ENCODE data around the gene MAPT.
"Not testable (repeated sequence)": the region's sequence is repeated elsewhere in the genome, so short reads cannot be mapped to it uniquely, and the experiment has no call there.

MAPT gene

DNA sequence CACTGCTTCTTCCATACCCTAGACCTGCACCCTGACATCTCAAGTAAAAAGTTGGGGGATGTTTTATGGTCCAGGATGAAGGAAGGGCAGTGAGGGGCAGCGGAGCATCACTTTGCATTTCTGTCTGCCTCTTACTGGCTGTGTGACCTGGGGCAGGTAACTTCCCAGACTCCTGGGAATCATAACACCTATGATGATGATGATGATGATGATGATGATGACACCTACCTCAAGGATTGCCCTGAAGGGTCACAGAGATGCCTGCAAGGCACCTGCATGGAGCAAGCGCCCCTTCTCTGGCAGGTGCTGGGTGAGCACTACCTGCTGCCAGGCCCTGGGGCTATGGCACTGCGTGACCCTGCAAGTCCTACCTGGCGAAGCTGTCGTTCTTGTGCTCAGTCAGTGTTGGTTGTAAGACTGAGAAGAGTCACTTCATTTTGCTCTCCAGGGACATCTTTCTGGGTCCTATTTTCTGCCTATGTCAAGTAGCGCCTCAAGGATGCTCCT is 58.5 kb downstream of the MAPT start:
- DNase-seq (ENCODE audit: low read depth in 2 of 2), result no peak

DNA sequence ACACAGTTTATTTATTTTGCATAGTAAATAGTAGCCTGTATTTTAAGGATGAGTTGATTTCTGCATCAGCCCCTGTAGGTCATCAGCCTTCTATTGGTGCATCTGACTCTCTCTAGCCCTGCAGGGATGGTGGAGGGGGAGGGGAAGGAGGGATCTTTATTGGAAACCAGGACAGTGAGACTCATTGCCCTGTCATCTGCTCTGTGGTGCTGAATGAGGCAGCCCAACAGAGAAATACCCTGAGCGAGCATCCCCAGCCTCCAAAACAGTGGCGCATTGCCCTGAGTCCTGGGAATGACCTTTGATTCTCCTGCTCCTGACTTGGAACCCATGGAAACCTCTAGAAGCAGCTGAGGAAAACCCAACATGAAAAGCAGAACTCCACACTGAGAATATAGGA is 59.2 kb downstream of the MAPT start:
- no peak for DNase-seq (ENCODE audit: low read depth in 2 of 2)

DNA sequence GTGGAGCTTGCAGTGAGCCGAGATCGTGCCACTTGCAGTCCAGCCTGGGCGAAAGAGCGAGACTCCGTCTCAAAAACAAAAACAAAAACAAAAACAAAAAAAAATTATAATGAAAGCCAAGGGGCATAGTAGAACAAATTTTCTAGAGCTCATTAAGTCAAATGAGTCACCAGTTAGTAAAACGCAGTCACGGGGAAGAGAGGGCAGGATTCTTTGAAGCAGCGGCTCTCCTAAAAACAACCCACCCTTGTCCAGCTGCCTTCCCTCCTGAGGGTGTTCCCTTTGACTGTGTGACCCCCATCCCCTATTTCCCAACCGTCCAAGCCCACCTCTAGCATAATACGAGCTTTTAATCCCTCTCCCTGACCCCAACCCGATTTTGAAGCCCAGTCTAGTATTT is 60.6 kb downstream of the MAPT start:
- no peak for DNase-seq (ENCODE audit: low read depth in 2 of 2)

DNA sequence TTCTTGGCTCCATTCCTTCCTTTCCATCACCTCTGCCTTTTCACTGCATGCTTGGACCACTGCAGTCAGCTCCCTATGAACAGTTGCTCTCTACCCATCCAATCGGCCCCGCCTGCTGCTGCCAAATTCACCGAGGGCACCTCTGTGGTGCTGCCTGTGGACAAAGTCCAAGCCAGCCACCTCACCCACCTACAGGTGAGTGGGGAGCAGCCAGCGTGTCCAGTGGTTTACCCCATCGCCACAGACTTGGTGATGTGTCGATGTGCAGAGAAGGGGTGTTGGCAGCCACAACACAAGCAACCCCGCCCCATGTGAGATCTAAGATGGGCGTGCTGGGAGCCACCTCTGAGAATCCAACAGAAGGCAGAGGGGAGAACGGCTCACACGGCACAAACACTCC is 61.0 kb downstream of the MAPT start:
- no peak for DNase-seq (ENCODE audit: low read depth in 2 of 2)

DNA sequence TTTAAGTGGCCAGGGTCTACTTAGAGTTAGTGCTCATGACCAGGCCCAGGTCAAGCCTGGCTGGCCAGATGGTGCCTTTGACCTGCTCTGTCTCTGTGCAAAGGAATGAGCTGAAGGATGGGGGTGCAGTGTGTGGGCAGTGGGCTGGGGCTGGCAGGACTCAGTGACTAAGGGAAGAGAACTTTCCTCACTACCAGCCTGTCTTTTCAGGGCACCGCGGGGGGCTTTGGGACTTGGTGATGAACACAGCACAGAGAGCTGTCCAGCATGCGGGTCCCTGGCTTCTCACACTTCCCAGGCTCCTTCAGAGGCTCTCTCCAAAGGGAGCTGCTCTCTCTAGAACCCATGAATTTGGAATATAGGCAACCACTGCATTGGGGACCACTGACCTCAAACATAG is 61.7 kb downstream of the MAPT start:
- DNase-seq (ENCODE audit: low read depth in 2 of 2), result no peak

DNA sequence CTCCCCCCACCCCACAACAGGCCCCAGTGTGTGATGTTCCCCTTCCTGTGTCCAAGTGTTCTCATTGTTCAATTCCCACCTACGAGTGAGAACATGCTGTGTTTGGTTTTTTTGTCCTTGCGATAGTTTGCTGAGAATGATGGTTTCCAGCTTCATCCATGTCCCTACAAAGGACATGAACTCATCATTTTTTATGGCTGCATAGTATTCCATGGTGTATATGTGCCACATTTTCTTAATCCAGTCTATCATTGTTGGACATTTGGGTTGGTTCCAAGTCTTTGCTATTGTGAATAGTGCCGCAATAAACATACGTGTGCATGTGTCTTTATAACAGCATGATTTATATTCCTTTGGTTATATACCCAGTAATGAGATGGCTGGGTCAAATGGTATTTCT is 62.4 kb downstream of the MAPT start:
- not testable (repeated sequence) for DNase-seq (ENCODE audit: low read depth in 2 of 2)

DNA sequence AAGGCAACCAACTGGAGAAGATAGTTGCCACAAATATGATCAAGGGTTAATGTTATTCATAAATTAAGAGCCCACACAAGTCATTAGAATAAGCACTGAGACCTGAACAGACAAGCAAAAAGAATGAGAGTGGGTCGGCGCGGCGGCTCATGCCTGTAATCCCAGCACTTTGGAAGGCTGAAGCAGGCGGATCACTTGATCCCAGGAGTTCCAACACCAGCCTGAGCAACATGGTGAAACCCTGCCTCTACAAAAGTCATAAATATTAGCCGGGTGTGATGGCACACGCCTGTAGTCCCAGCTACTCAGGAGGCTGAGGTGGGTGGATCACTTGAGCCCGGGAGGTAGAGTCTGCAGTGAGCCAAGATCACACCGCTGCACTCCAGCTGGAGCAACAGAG is 64.0 kb downstream of the MAPT start:
- no peak for DNase-seq (ENCODE audit: low read depth in 2 of 2)

DNA sequence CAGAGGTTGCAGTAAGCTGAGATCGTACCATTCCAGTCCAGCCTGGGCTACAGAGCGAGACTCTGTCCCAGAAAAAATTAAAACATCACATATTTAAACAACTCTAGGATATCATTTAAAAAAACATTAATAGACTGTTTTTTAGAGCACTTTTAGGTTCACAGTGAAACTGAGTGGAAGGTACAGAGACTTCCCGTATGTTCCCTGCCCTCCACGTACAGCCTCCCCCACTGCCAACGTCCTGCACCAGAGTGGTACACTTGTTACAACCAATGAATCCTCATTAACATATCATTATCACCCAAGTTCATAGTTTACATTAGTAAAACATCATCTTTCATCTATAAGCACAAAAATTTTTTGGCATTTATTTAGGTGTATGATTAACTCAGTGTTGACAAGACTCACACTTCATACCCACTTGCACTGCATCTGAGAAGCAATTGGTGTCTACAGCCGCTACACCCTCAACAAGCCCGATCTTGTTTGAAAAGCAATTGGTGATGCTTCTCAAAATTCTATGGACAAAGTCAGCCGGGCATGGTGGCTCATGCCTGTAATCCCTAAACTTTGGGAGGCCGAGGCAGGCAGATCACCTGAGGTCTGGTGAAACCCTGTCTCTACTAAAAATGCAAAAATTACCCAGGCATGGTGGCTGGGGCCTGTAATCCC is 64.8 kb downstream of the MAPT start:
- no peak for DNase-seq (ENCODE audit: low read depth in 2 of 2)

DNA sequence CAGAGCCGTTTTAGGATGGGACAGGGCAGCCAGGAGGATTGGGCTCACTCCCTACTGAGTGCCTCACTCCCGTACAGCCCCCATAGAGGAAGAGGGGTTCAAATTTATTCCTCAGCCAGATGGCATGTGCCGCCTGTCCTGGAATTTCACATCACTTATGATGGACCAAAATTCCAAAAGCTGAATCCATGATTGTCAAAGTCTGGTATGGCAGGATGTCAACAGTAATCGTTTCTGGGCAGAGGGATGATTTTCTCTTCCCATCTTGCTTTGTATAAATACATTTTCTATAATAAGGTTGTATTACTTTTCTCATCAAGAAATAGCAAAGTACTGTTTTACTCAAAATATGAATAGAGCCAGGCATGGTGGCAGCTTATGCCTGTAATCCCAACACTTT is 66.0 kb downstream of the MAPT start:
- no peak for DNase-seq (ENCODE audit: low read depth in 2 of 2)

DNA sequence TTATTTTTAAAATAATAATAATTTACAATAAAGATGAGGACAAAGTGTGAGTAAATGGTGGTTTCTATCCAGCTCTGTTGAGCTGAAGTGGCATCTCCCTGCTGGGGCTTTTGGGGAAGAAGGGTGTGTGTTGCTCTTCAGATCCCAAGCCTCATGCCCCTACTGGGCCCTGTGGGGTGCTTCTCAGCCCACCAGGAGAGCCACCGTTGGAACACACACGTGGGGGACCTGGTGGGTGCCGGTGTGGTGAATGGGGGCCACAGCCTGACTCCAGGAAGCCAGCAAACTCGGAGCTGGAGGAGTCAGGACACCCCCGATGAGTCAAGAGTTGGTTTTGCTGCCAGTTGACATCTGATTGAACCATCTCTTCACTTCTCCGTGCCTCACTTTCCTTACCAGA is 66.9 kb downstream of the MAPT start:
- no peak for DNase-seq (ENCODE audit: low read depth in 2 of 2)

DNA sequence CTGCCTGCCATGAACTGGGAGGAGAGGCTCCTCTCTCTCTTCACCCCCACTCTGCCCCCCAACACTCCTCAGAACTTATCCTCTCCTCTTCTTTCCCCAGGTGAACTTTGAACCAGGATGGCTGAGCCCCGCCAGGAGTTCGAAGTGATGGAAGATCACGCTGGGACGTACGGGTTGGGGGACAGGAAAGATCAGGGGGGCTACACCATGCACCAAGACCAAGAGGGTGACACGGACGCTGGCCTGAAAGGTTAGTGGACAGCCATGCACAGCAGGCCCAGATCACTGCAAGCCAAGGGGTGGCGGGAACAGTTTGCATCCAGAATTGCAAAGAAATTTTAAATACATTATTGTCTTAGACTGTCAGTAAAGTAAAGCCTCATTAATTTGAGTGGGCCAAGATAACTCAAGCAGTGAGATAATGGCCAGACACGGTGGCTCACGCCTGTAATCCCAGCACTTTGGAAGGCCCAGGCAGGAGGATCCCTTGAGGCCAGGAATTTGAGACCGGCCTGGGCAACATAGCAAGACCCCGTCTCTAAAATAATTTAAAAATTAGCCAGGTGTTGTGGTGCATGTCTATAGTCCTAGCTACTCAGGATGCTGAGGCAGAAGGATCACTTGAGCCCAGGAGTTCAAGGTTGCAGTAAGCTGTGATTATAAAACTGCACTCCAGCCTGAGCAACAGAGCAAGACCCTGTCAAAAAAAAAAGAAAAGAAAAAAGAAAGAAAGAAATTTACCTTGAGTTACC is 68.0 kb downstream of the MAPT start:
- DNase-seq (ENCODE audit: low read depth in 2 of 2), result no peak

DNA sequence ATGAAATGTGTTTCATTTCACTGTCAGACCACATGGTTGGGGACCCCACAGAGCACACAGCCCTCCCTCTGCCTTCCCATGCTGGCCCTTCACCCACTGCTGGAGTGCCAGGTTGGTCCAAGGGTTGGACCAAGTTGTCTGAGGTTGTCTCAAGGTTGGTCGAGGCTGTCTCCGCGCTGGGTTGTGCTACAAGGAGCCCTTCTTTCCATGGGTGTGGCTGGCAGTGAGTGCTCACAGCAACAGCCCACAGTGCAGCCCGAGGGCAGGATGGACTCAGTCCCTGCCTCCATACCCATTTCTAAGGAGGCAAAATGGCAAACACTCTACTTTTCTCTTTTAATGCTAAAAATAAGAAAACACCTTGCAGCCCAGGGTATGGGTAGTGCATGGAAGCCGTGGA is 68.9 kb downstream of the MAPT start:
- no peak for DNase-seq (ENCODE audit: low read depth in 2 of 2)

DNA sequence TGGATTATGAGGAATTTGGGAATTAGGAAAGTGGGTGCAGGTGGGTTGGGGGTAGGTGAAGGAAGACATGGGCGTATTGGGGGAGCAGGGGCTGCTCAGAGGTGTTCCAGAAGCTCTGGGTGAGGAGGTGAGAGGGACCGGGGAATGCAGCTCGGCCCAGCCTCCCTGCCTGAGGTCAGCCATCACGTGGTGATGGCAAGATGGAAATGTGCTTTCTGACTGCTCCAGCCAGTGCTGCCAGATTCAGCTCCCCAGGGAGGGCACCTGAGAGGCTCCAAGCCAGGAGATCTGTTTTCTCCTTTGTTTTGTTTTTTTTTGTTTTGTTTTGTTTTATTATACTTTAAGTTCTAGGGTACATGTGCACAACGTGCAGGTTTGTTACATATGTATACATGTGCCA is 69.5 kb downstream of the MAPT start:
- no peak for DNase-seq (ENCODE audit: low read depth in 2 of 2)

DNA sequence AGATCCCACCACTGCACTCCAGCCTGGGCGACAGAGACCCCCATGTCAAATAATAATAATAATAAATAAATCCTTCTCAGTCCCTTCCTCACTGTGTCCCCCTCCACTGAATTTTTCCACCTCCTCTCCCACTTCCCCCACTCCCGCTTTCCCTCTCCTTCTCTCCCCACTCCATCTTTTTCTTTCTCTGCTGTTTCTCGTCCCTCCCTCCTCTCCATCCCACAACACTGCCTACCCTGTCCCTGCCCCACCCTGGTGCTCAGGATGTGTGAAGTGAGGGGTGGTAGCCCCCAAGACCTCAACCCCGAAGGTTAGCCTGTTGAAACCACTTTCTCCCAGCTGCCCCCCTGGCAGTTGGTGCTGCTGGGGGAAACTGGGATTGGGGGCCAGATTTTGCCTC is 70.3 kb downstream of the MAPT start:
- DNase-seq (ENCODE audit: low read depth in 2 of 2), result no peak

DNA sequence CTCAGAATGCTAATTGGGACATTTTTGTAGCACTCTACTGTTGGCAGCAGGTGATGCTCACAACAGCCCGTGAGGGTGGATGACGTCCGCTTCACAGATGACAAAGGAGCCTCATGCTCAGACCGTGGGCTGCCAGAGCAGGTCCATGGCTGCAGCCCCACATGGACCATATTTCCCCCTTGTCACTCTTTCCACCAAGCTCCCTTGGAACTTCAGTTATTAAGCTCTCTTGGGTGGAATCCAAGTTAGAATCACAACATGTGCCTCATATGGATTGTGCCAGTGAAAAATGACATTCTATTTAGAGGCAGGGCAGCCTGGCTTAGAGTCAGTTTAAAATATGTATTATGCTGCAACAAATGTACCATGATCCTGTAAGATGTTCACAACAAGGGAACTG is 71.5 kb downstream of the MAPT start:
- no peak for DNase-seq (ENCODE audit: low read depth in 2 of 2)

DNA sequence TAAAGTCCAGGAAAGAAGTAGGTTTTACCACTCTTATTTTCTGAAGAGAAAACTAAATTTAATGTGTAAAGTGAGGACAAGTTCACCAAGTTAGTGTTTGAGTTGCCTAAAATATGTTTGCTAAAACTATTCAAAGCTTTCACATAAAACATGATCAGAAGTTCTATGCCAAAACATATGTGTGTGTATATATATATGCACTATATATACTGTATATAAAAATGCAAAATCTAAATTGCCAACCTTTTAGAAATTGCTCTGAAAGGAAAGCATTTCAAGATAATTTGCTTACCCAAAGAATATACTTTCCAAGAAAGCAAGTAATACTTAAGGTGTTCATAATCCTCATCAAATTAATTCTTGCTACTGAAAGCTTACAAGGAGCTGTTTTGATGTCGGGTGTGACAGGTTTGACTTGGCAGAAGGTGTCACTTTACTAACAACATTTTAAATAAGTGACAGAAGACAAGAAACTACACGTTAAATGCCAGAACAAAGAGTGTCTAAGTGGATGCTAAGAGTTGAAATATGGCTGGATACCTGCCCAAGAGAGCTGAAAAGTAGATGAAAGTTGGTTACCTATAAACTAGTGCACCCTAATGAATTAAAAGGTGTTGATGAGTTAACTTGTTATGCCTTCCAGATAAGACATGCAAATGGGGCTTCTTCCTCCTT is 72.4 kb downstream of the MAPT start:
- no peak for DNase-seq (ENCODE audit: low read depth in 2 of 2)

DNA sequence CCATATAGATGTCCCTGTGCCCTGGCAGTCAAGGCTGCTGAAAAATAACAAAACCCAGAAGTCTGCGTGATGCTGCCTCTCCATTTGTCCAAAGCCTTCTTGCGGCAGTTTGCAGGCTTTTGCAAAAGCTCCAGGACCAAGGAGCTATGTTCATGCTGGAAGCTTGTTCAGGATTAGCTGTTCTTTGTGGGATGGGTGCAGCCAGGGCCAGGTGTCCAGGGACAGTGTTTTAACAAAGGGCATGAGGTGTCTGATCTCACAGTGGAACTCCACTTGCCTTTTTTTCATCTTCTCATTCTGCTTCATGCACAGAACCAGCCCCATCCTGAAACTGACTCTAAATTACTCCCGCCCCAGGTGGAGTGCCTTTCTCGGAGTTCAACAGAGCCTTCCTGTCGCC is 73.0 kb downstream of the MAPT start:
- DNase-seq (ENCODE audit: low read depth in 2 of 2), result no peak

DNA sequence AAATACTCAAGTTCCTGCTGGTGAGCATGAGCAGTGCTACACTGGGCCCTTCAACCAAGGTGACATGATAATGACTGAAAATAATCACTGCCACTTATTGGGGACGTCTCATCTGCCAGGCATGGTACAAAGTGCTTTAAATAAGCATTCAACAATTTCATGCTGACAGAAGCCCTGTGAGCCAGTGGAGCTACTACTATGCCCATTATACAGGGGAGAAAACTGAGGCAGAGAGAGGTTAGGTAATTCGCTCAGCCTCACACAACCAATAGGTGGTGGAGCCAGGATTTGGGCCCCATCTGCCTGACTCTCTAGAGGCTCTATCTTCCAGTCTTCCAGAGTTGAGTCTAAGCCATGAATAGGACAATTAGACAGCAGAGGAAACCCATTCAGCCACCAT is 74.4 kb downstream of the MAPT start:
- no peak for DNase-seq (ENCODE audit: low read depth in 2 of 2)

DNA sequence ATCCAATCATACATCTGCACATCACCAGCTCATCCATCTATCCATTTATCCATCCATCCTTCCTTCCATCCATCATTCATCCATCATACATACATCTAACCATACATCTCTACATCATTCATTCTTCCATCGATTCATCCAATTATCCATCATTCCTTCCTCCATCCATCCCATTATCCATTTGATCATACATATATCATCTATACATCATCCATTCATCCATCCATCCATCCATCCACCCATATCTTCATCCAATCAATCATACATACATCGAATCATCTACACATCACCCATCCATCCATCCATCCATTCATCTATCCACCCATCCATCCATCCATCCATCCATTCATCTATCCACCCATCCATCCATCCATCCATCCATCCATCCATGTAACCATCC is 75.4 kb downstream of the MAPT start:
- no peak for DNase-seq (ENCODE audit: low read depth in 2 of 2)

DNA sequence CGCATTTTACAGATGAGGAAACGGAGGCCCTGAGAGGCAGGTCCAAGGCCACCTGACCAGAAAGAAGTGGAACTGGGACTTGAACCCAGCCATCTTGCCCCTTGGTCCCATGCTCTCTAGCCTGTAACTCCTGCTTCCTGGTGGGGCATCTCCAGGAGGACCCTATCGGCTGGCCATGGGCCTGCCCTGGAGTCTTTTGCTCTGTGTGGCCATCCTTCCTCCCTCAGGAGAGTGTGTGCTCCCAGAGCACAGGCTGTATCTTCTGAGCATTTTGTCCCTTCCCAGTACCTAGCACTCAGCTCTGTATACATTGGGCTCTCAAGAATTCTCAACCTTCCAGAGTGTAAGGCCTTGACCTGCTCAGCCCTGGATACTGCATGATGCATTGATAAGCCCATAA is 76.3 kb downstream of the MAPT start:
- DNase-seq (ENCODE audit: low read depth in 2 of 2), result no peak

DNA sequence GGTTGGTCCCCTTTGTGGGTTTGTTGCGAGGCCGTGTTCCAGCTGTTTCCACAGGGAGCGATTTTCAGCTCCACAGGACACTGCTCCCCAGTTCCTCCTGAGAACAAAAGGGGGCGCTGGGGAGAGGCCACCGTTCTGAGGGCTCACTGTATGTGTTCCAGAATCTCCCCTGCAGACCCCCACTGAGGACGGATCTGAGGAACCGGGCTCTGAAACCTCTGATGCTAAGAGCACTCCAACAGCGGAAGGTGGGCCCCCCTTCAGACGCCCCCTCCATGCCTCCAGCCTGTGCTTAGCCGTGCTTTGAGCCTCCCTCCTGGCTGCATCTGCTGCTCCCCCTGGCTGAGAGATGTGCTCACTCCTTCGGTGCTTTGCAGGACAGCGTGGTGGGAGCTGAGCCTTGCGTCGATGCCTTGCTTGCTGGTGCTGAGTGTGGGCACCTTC is 77.4 kb downstream of the MAPT start:
- DNase-seq (ENCODE audit: low read depth in 2 of 2), result no peak

DNA sequence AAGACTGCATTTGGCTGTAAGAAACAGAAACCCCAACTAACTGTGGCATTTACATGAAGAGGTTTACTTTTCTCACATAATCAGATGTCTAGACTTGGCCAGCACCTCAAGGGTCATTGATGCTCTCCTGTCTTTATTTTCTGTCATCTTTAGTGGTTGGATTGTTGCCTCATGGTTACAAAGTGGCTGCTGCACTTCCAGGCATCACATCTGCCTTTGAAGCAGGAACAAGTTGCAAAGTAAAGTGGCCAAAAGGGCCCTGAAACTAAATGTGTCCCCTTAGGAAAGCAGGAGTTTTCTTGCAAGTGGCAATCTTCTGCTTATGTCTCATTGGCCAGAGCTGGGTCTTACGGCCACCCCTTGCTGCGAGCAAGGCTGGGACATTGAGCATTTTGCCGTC is 78.2 kb downstream of the MAPT start:
- DNase-seq (ENCODE audit: low read depth in 2 of 2), result no peak

All from stimulated activated CD4-positive, alpha-beta T cell treated with anti-CD3 and anti-CD28 coated beads, Interleukin-15, amount 100 ng/mL, for 48 hours (primary cell).